Common myeloid progenitor, CD34-positive (primary cell): ENCODE data around the gene WNK2.

Source experiments
- CTCF ChIA-PET: fragments of 350-600 bp; sonication (Branson Sonifier 250); formaldehyde crosslinking; loops from one replicate; lab custom pipeline; 2021; ENCODE audit warnings: antibody characterized with exemption; lab: Charles Lee
- POLR2A ChIA-PET: fragments of 350-600 bp; sonication (Branson Sonifier 250); formaldehyde crosslinking; loops from one replicate; lab custom pipeline; 2021; ENCODE audit warnings: antibody characterized with exemption; lab: Charles Lee
- DNase-seq, 3 donors: peaks; one replicate each; pipeline versions ENCODE4 v3.0.0 to v3.0.0-alpha.2; 2013
- H3K27ac ChIP-seq, 2 experiments: 1 replicate in 1 of 2; 2 replicates in 1 of 2; pipeline ENCODE4 v1.7.0; 2013; ENCODE audit warnings: inconsistent platforms in 2 of 2, low read length in 2 of 2, mild to moderate bottlenecking in 2 of 2, low read depth in 1 of 2, moderate library complexity in 1 of 2; ENCODE audit not compliant: severe bottlenecking in 2 of 2, insufficient read depth in 1 of 2, poor library complexity in 1 of 2
- H3K27me3 ChIP-seq, 5 experiments: replicated peaks in 2 of 5; 1 replicate in 3 of 5; 2 replicates in 2 of 5; pipeline versions ENCODE4 v1.6.1 to v1.7.0; 2013; ENCODE audit warnings: low read length in 4 of 5, mild to moderate bottlenecking in 2 of 5, moderate library complexity in 2 of 5, inconsistent platforms in 1 of 5; ENCODE audit not compliant: insufficient read depth in 5 of 5, control insufficient read depth in 4 of 5
- H3K36me3 ChIP-seq, 4 experiments: 1 replicate in 2 of 4; 2 replicates in 2 of 4; pipeline versions ENCODE4 v1.6.1 to v1.7.0; 2013; ENCODE audit warnings: low read length in 3 of 4, control low read depth in 1 of 4, mild to moderate bottlenecking in 1 of 4; ENCODE audit not compliant: control insufficient read depth in 4 of 4, insufficient read depth in 4 of 4
- H3K4me1 ChIP-seq, 4 experiments: 1 replicate in 3 of 4; 2 replicates in 1 of 4; pipeline versions ENCODE4 v1.6.1 to v1.7.1; 2013; ENCODE audit warnings: low read length in 3 of 4, mild to moderate bottlenecking in 3 of 4, control low read depth in 1 of 4, inconsistent platforms in 1 of 4, moderate library complexity in 1 of 4; ENCODE audit not compliant: control insufficient read depth in 4 of 4, insufficient read depth in 4 of 4; ENCODE audit errors: control extremely low read depth in 1 of 4
- H3K4me3 ChIP-seq, 7 experiments: 1 replicate in 4 of 7; 2 replicates in 3 of 7; pipeline versions ENCODE4 v1.5.1 to v1.7.0; 2013; ENCODE audit warnings: mild to moderate bottlenecking in 7 of 7, low read length in 6 of 7, moderate library complexity in 6 of 7, inconsistent platforms in 2 of 7, low read depth in 2 of 7, control low read depth in 1 of 7; ENCODE audit not compliant: insufficient read depth in 4 of 7, control insufficient read depth in 1 of 7; ENCODE audit errors: extremely low read depth in 1 of 7
- H3K9me3 ChIP-seq, 5 experiments: 1 replicate in 4 of 5; 2 replicates in 1 of 5; pipeline versions ENCODE4 v1.6.1 to v1.7.1; 2013; ENCODE audit warnings: low read length in 4 of 5, mild to moderate bottlenecking in 2 of 5, inconsistent platforms in 1 of 5, low read depth in 1 of 5, moderate library complexity in 1 of 5; ENCODE audit not compliant: control insufficient read depth in 4 of 5, insufficient read depth in 2 of 5; ENCODE audit errors: control extremely low read depth in 1 of 5
- WGBS: methylation state at CpG from one replicate; pipeline ENCODE4 v1.1.5; 2013; ENCODE audit not compliant: insufficient coverage; 5-methylcytosine and 5-hydroxymethylcytosine counted together

WNK2 gene

GRCh38 chr9:93262537-93263310 lies 78.8 kb downstream of the WNK2 start:
- H3K27me3 ChIP-seq = peaks cover 0 to 8% (median 0%) of the 10 kb centered on the region in 5 experiments
- no peak for DNase-seq
- WGBS = 92% methylated on average over 17 of the region's 19 CpGs
- no peaks in the 10 kb centered on the region for H3K9me3 ChIP-seq
- no peak overlapping the region for H3K4me3 ChIP-seq
- H3K4me1 ChIP-seq = no peaks in the 10 kb centered on the region
- no peaks in the 10 kb centered on the region for H3K36me3 ChIP-seq
- ChIA-PET POLR2A (no interaction called here), CTCF (no interaction called here)
- H3K27ac ChIP-seq = no peak overlapping the region

DNA sequence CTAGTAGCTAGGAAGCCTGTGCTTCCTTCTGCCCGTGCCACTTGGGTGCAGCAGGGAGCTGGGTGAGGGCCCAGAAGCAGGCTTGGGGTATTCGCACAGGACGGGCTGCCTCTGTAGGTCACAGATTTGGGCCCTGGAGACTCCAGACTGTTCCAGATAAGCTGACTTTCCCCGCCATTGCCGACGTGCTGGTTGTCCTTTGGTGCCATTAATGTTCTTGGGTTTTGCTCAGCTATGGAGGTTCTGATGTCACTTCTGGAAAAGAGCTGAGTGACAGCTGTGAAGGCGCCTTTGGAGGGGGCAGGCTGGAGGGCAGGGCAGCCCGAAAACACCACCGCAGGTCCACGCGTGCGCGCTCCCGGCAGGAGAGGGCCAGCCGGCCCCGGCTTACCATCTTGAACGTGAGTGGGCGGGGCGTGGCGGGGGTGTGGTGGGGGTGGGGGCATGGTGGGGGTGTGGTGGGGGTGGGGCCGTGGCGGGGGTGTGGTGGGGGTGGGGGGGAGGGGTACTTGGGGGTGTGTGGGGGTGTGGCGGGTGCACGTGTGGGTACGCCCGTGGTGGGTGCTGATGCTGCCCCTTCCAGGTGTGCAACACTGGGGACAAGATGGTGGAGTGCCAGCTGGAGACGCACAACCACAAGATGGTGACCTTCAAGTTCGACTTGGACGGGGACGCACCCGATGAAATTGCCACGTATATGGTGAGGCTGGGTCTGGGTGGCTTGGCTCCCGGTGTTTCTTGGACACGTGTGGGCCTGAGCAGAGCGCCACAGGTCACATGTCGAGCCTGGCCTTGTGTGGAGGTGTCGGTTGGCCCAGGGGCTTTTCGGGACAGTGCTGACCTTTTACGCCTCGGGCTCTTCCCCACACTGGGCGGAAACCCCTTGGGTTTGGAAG lies 79.6 kb downstream of the WNK2 start:
- Histone ChIP-seq H3K27ac (no peak overlapping the region), H3K4me3 (no peak overlapping the region), H3K36me3 (no peaks in the 10 kb centered on the region), H3K27me3 (peaks cover 0 to 5% (median 0%) of the 10 kb centered on the region in 5 experiments), H3K4me1 (peaks cover 0 to 5% (median 2%) of the 10 kb centered on the region in 4 experiments), H3K9me3 (no peaks in the 10 kb centered on the region)
- 92% methylated on average over 19 of the region's 41 CpGs for WGBS
- no peak for DNase-seq
- ChIA-PET POLR2A (no interaction called here), CTCF (no interaction called here)

DNA sequence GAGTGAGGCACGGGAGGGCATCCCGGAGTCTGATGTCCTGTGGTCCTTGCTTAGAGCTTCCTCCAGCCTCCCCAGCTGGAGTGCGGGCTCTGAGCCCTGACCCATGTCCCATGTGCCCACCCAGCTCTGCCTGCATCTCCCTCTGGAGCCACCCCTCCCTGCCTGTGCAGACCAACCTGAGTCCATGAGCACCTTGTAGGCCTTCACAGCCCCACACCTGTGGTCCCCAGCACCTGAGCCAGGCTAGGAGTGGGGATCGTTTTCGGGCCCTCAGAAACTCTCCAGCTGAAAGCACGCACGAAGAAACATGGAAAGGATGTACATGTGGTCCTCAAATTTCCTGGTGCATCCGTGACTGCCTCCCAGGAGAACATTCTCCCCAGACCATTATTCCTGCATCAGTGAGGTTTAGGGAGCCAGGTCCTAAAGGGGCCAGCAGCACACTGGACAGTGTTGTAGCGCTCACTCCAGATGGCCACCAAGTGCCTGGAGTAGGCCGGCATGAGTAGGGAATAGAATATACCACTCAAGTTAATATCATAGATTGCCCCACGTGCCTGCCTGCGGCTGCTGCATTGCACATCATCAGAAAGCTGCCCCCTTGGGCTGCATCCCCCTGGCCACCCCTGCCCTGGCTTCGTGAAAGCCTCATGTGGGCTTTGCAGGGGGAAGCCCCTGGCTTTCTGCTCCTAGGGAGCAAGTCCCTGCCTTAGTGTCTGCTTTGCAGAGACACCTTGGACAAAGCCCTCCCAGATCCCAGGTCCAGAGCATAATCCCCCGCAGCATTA lies 80.6 kb downstream of the WNK2 start:
- WGBS = 91% methylated on average over 12 of the region's 14 CpGs
- H3K27ac ChIP-seq = no peak overlapping the region
- DNase-seq = no peak
- H3K27me3 ChIP-seq = peaks cover 0 to 8% (median 0%) of the 10 kb centered on the region in 5 experiments
- no peaks in the 10 kb centered on the region for H3K9me3 ChIP-seq
- H3K36me3 ChIP-seq = no peaks in the 10 kb centered on the region
- ChIA-PET CTCF (no interaction called here), POLR2A (no interaction called here)
- H3K4me1 ChIP-seq = peaks cover 0 to 9% (median 3%) of the 10 kb centered on the region in 4 experiments
- no peak overlapping the region for H3K4me3 ChIP-seq

- POLR2A ChIA-PET = no interaction called here
- no peak for DNase-seq
- no peaks in the 10 kb centered on the region for H3K9me3 ChIP-seq
- peaks cover 0 to 8% (median 0%) of the 10 kb centered on the region in 5 experiments for H3K27me3 ChIP-seq
- H3K27ac ChIP-seq = no peak overlapping the region
- CTCF ChIA-PET = no interaction called here
- peaks cover 0 to 9% (median 3%) of the 10 kb centered on the region in 4 experiments for H3K4me1 ChIP-seq
- H3K4me3 ChIP-seq = no peak overlapping the region
- 95% methylated on average over 9 of the region's 12 CpGs for WGBS
- no peaks in the 10 kb centered on the region for H3K36me3 ChIP-seq
These were observed 81.5 kb downstream of the WNK2 start for GRCh38 chr9:93265301-93265971.

- no peak overlapping the region for H3K27ac ChIP-seq
- H3K36me3 ChIP-seq = no peaks in the 10 kb centered on the region
- ChIA-PET POLR2A (no interaction called here), CTCF (no interaction called here)
- no peak for DNase-seq
- H3K4me1 ChIP-seq = peaks cover 0 to 9% (median 3%) of the 10 kb centered on the region in 4 experiments
- H3K9me3 ChIP-seq = peaks cover 0 to 4% (median 0%) of the 10 kb centered on the region in 5 experiments
- WGBS = 97% methylated on average over 3 of the region's 6 CpGs
- peaks cover 0 to 8% (median 0%) of the 10 kb centered on the region in 5 experiments for H3K27me3 ChIP-seq
- no peak overlapping the region for H3K4me3 ChIP-seq
These were observed 82.0 kb downstream of the WNK2 start for GRCh38 chr9:93265972-93266371.

DNA sequence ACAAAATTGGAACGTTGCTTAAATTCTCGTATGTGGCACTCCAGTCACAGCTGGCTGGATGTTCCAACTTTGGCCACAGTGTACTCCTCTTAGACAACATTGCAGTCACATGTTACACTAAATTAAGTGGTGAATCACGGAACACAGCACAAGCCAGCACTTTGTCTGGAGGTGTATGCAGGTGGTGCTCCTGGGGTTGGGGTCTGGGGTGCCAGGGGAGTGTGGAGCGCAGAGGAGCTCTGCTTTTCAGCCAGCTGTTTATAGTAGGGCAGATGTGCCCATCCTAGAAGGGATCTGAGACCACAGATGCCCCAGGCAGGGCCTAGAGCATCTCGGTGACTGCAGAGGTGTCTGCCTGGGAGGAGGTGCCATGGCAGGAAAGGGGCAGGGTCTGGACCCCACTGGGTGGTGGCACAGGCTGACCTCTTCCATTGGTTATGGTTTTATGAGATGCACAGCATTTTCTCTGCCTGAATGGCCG lies 82.6 kb downstream of the WNK2 start:
- peaks cover 0 to 8% (median 0%) of the 10 kb centered on the region in 5 experiments for H3K27me3 ChIP-seq
- CTCF ChIA-PET = no interaction called here
- peaks cover 0 to 7% (median 0%) of the 10 kb centered on the region in 5 experiments for H3K9me3 ChIP-seq
- POLR2A ChIA-PET = no interaction called here
- H3K36me3 ChIP-seq = no peaks in the 10 kb centered on the region
- WGBS = 98% methylated on average over 5 of the region's 6 CpGs
- peaks cover 0 to 9% (median 3%) of the 10 kb centered on the region in 4 experiments for H3K4me1 ChIP-seq
- no peak for DNase-seq
- no peak overlapping the region for H3K27ac ChIP-seq
- H3K4me3 ChIP-seq = no peak overlapping the region
